Glutamatergic neuron (in vitro differentiated cells): ENCODE results near the gene TMEM25. TPM values are rescaled to one million over a fixed set of nuclear protein-coding genes. Genes with fewer than 3 reads are reported as not detected.

Experiments
- DNase-seq: peaks from one replicate; pipeline ENCODE4 v3.0.0; 2022
- H3K27ac Mint-ChIP-seq: one replicate; pipeline ENCODE4 v1.8.0; 2020; ENCODE audit warnings: mild to moderate bottlenecking, mixed read lengths, inconsistent platforms; ENCODE audit not compliant: unreplicated experiment
- H3K27me3 Mint-ChIP-seq: one replicate; pipeline ENCODE4 v1.8.0; 2020; ENCODE audit warnings: mild to moderate bottlenecking, moderate library complexity, mixed read lengths, inconsistent platforms; ENCODE audit not compliant: unreplicated experiment
- H3K36me3 Mint-ChIP-seq: one replicate; pipeline ENCODE4 v1.8.0; 2020; ENCODE audit warnings: mild to moderate bottlenecking, mixed read lengths, inconsistent platforms; ENCODE audit not compliant: unreplicated experiment
- H3K4me1 Mint-ChIP-seq: one replicate; pipeline ENCODE4 v1.8.0; 2020; ENCODE audit warnings: mild to moderate bottlenecking, low read depth, mixed read lengths, inconsistent platforms; ENCODE audit not compliant: unreplicated experiment
- H3K4me3 Mint-ChIP-seq: one replicate; pipeline ENCODE4 v1.8.0; 2020; ENCODE audit warnings: mild to moderate bottlenecking, mixed read lengths, inconsistent platforms; ENCODE audit not compliant: unreplicated experiment
- H3K9me3 Mint-ChIP-seq: one replicate; pipeline ENCODE4 v1.8.0; 2020; ENCODE audit warnings: mild to moderate bottlenecking, moderate library complexity, mixed read lengths, inconsistent platforms; ENCODE audit not compliant: unreplicated experiment
- total RNA-seq: library from RNA; stranded (reverse); fragmentation: NEBNext Ultra II Directional; extraction: Animal tissue kit (Norgen Biotek cat#: 25700); gene quantifications from one replicate; pipeline ENCODE4 v1.2.1, GENCODE V29; 2021; ENCODE audit not compliant: unreplicated experiment
- TF ChIP-seq, protein P1 (sequence below): fragments of 200-600 bp; sonication (generic); IDR thresholded peaks from one replicate; pipeline ENCODE4 v1.5.0; 2021; ENCODE audit not compliant: partially characterized antibody, unreplicated experiment

TMEM25 gene
- total RNA-seq, 1 donor from 2014 or later: 76.8 TPM

DNA sequence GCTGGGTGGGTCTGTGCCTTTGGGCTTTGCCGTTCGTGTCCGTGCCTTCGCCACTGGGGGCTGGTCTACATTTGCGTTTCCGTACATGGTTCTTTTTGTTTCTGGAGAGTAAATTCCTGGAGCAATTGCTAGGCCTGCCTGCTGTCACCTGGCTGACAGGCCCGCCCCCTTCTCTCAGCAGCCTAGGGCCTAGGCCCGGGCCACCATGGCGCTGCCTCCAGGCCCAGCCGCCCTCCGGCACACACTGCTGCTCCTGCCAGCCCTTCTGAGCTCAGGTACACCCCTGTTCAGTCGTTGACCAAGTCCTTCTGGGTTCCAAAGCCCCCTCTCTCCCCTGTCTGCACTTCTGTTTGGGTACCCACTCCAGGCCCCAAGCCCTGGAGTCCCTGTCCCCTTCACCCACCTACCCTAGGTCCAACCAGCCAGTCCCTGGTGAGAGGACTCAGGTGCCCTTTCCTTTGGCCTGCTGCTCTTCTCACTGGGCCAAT, 649 bp downstream of the TMEM25 start:
- Mint-ChIP-seq H3K27ac (peak overlapping the region; percentile 96), H3K4me3 (peak overlapping the region; percentile 96), H3K4me1 (peaks cover 13% of the 10 kb centered on the region), H3K9me3 (peaks cover 16% of the 10 kb centered on the region), H3K27me3 (peaks cover 26% of the 10 kb centered on the region), H3K36me3 (no peaks in the 10 kb centered on the region)
- TF ChIP-seq, protein P1, sequence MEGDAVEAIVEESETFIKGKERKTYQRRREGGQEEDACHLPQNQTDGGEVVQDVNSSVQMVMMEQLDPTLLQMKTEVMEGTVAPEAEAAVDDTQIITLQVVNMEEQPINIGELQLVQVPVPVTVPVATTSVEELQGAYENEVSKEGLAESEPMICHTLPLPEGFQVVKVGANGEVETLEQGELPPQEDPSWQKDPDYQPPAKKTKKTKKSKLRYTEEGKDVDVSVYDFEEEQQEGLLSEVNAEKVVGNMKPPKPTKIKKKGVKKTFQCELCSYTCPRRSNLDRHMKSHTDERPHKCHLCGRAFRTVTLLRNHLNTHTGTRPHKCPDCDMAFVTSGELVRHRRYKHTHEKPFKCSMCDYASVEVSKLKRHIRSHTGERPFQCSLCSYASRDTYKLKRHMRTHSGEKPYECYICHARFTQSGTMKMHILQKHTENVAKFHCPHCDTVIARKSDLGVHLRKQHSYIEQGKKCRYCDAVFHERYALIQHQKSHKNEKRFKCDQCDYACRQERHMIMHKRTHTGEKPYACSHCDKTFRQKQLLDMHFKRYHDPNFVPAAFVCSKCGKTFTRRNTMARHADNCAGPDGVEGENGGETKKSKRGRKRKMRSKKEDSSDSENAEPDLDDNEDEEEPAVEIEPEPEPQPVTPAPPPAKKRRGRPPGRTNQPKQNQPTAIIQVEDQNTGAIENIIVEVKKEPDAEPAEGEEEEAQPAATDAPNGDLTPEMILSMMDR: no peak
- DNase-seq: no peak

DNA sequence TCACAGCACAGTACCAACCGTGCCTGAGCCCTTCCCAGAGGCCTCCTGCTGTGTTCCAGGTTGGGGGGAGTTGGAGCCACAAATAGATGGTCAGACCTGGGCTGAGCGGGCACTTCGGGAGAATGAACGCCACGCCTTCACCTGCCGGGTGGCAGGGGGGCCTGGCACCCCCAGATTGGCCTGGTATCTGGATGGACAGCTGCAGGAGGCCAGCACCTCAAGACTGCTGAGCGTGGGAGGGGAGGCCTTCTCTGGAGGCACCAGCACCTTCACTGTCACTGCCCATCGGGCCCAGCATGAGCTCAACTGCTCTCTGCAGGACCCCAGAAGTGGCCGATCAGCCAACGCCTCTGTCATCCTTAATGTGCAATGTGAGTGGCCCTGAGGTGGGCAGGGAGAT, 1.1 kb downstream of the TMEM25 start:
- Mint-ChIP-seq H3K9me3 (peaks cover 16% of the 10 kb centered on the region), H3K27me3 (peaks cover 26% of the 10 kb centered on the region), H3K36me3 (no peaks in the 10 kb centered on the region), H3K27ac (peak overlapping the region; percentile 96), H3K4me3 (peak overlapping the region; percentile 96), H3K4me1 (peaks cover 13% of the 10 kb centered on the region)
- TF ChIP-seq, protein P1: no peak
- DNase-seq: no peak

DNA sequence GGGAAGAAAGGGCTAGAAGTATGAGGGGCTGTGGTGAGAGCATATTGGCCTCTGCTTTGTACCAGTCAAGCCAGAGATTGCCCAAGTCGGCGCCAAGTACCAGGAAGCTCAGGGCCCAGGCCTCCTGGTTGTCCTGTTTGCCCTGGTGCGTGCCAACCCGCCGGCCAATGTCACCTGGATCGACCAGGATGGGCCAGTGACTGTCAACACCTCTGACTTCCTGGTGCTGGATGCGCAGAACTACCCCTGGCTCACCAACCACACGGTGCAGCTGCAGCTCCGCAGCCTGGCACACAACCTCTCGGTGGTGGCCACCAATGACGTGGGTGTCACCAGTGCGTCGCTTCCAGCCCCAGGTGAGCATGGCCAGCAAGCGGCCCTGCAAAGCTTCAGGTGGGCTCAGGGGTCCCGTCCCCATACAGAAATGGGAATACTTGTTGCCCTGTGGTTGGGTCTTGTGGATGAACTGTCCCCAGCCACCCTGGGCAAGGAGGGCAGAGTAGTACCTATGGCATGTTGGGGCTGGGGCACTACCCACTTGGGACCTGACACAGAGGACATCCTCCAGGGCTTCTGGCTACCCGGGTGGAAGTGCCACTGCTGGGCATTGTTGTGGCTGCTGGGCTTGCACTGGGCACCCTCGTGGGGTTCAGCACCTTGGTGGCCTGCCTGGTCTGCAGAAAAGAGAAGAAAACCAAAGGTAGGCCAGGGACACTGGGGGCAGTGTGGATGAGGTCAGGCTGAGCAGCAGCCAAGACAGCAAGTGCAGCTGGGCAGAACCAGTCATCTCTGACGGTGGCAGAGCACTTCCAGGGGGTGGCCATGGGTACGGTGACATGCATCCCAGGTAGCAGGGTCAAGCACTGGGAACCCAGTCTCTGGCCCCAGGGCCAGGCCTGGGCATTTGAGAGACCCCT, 2.1 kb downstream of the TMEM25 start:
- TF ChIP-seq, protein P1: no peak
- Mint-ChIP-seq H3K36me3 (peaks cover 5% of the 10 kb centered on the region), H3K9me3 (peaks cover 16% of the 10 kb centered on the region)

DNA sequence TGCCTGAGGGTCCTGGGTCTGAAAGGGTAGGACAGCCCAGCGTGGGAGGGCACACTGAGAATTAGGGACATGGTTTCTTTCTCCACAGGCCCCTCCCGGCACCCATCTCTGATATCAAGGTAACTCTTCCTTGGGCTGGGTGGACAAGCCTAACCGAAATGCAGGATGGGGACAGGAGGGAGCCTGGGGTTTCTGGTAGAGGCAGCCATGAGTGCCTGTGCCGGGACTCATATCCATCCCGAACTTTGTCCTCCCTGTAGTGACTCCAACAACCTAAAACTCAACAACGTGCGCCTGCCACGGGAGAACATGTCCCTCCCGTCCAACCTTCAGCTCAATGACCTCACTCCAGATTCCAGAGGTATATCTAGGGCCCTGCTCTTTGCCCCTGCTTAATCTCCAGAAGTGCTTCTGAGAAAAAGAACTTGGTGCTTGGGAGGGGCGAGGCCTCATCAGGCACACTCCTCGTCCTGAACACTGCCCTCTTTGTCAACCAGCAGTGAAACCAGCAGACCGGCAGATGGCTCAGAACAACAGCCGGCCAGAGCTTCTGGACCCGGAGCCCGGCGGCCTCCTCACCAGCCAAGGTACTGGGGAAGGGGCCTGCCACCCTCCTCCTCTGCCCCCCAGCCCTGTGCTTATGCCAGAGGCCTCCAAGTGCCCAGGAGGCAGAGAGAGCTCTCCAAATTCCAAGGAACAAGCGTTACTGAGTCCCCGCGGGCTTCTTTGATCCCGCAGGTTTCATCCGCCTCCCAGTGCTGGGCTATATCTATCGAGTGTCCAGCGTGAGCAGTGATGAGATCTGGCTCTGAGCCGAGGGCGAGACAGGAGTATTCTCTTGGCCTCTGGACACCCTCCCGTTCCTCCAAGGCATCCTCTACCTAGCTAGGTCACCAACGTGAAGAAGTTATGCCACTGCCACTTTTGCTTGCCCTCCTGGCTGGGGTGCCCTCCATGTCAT, 3.1 kb downstream of the TMEM25 start:
- Mint-ChIP-seq H3K4me1 (peaks cover 13% of the 10 kb centered on the region), H3K27ac (peak overlapping the region; percentile 69), H3K27me3 (peaks cover 21% of the 10 kb centered on the region), H3K36me3 (peaks cover 5% of the 10 kb centered on the region), H3K4me3 (peak overlapping the region; percentile 65), H3K9me3 (peaks cover 16% of the 10 kb centered on the region)
- TF ChIP-seq, protein P1: no peak
- peak; percentile 33 for DNase-seq

More for the DNA sequence above, 2.1 kb downstream of the TMEM25 start:
- H3K27me3 Mint-ChIP-seq: peaks cover 22% of the 10 kb centered on the region
- no peak overlapping the region for H3K27ac Mint-ChIP-seq
- H3K4me3 Mint-ChIP-seq: peak overlapping the region; percentile 96
- DNase-seq: no peak
- peaks cover 13% of the 10 kb centered on the region for H3K4me1 Mint-ChIP-seq
